Skin of body (tissue), 2 donors: Measurements from ENCODE around the gene CPZ. TPM values are rescaled to one million over a fixed set of nuclear protein-coding genes. Genes with fewer than 3 reads are reported as not detected.

ENCODE experiments used
- DNase-seq: peaks from one replicate; lab custom pipeline; 2025; lab: John Stamatoyannopoulos, UW
- total RNA-seq: library from RNA; depleted of rRNA; stranded (reverse); fragments of >200 nt; gene quantifications from one replicate; pipeline ENCODE4 v1.2.3, GENCODE V29; 2014

Gene CPZ
- total RNA-seq, 1 donor from 2014 or later: 14.1 TPM

DNA sequence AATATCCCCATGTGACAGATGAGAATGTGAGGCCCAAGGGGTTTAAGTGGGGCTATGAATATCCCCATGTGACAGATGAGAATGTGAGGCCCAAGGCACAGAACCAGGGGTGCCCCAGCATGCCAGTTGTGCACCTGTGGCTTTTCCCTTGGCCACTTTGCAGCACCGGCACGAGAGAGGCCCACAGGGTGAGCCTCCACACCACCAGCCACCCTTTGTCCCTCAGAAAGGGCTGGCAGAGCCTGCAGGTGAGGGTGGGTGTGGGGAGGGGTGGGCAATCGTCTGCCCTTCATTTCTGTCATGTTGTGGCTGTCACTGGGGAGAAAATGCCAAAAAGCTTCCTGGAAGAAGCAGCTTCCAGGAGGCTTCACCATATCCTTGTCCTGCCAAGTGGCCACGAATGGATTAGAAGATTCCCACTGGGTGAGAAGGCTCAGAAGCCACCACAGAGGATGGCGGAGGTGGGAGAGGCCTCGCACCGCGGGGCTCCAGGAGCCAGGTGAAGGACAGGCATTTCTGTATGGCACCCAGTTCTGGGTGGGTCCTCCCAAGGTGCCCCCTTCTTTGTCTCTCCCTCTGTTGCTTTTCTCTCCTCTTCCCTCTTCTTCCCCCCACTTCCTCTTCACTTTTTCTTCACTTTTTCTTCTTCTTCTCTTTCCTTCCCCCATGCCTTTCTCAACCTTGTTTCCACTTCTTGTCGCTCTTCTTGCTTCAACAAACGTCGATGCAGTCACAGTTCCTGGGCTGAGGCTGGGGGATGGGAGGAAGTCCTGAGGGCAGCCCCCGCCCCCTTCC, 12.8 kb upstream of the CPZ start:
- no peak for DNase-seq

GRCh38 chr4:8580321-8581093, 12.1 kb upstream of the CPZ start, which contains the start of gene GPR78:
GPR78 (plus strand) TSS chr4:8580392; CDS start chr4:8580983, 591 bp downstream.
- no peak for DNase-seq

- no peak for DNase-seq
Observed at GRCh38 chr4:8581094-8581861, 11.3 kb upstream of the CPZ start.

- no peak for DNase-seq
Observed at GRCh38 chr4:8582016-8582415, 10.5 kb upstream of the CPZ start.

DNA sequence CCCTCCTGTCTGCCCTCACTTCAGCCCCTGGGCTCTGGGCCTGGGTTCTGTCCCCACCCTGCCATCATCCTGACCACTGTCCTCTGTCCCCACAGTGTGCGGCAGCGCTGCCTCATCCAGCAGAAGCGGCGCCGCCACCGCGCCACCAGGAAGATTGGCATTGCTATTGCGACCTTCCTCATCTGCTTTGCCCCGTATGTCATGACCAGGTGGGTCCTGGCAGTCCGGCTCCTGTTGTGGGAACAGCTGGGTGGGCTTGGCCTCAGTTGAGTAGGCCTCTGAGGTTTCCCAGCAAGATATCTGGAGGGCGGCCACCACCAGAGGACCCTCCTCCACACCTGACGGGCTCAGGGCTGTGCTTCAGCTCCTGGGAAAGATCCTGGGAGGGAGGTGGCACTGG, 10.1 kb upstream of the CPZ start:
- DNase-seq: no peak

GRCh38 chr4:8582941-8583654, 9.5 kb upstream of the CPZ start:
- no peak for DNase-seq

GRCh38 chr4:8583655-8584025, 8.9 kb upstream of the CPZ start:
- no peak for DNase-seq

DNA sequence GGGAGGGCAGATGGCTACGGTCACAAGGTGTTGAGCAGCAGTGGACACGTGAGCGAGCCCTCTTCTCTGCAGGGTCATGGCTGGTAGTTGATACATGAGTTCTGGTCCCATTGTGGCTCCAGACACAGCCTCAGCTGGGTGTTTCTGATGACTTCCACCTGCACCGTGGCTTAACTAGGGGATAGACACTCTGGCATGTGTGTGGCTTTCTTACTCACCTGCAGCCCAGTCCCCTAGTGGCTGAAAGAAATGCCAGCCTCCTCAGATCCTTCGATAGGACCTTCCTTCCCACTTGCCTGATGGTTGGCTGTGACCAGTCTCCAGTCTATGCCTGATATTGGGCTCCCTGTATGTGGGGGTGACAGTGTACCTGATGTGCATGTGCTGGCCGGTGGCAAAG, 7.4 kb upstream of the CPZ start:
- DNase-seq: no peak

GRCh38 chr4:8585721-8586212, 6.8 kb upstream of the CPZ start:
- no peak for DNase-seq

GRCh38 chr4:8586246-8586645, 6.3 kb upstream of the CPZ start:
- DNase-seq: no peak

GRCh38 chr4:8586671-8587468, 5.7 kb upstream of the CPZ start:
- no peak for DNase-seq

DNA sequence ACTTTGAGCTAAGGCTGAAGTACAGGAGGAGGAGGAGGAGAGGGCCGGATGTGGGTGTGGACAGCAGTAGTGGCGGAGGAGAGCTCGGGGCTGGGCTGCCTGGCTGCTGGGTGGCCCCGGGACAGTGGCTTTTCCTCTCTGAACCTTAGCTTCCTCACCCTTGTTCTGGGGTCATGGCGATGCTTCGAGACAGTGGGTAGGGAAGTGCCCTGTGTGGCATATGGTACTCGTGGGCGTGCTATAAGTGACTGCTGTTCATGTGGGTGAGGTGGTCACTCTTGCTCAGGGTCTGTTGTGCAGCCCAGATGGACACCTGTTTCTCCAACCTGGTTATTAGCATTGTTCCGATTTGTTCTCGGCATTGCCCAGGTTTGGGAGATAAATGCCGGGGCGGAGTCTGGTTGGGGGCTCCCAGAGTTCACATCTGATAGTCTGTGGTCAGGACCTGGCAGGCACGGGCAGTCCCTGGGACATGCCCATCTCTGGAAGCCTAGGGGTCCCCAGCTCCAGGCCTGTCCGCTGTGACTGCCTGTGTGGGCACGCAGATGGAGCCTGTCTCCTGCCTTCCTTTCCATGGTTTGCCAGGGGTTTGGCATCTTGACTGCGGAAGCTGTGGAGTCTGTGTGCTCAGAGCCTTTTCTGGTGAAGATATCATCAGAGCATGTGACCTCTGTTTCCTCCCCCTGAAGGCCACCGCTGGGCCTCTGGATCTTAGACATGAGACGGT, 4.9 kb upstream of the CPZ start:
- DNase-seq: no peak

GRCh38 chr4:8588196-8588470, 4.4 kb upstream of the CPZ start:
- no peak for DNase-seq

DNA sequence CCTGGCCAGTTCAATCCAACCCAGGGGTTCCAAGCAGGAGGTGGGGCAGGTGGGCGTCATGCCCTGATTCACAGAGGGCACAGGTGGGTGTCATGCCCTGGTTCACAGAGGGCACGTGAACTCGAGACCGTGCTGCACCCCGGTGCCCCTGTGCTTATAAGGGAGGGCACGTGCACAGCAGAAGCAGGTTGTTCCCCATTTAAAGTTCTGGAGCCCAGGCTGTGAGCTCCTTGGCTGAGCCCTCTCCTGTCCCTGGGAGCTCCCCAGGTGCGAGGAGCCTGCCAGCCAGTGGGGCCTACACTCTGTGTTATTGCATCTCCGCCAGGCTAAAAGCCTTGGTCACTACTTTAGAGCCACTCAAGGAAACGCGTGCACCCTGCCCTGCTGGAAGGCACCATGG, 3.2 kb upstream of the CPZ start:
- DNase-seq: no peak

GRCh38 chr4:8589823-8590545, 2.6 kb upstream of the CPZ start:
- DNase-seq: peak; percentile 64

- no peak for DNase-seq
Observed at GRCh38 chr4:8590546-8590880, 2.1 kb upstream of the CPZ start.

DNA sequence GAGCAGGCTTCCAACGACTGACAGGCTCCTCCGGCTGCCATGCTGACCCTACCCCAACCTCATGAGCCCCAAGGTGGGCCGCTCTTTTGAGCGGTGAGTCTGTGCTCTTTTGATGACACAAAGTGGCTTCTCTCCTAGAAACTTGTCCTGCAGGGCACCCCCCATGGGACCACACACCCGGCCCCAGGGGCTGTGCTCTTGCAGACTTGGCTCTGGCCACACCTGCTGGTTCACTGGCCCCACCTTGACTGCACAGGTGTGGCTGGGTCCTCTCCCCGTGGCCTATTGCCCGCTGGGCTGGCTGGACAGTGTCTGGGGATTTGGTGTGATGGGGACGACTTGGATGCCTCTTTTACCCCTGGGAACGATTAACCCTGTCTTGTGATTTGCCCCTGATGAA, 1.5 kb upstream of the CPZ start:
- no peak for DNase-seq

DNA sequence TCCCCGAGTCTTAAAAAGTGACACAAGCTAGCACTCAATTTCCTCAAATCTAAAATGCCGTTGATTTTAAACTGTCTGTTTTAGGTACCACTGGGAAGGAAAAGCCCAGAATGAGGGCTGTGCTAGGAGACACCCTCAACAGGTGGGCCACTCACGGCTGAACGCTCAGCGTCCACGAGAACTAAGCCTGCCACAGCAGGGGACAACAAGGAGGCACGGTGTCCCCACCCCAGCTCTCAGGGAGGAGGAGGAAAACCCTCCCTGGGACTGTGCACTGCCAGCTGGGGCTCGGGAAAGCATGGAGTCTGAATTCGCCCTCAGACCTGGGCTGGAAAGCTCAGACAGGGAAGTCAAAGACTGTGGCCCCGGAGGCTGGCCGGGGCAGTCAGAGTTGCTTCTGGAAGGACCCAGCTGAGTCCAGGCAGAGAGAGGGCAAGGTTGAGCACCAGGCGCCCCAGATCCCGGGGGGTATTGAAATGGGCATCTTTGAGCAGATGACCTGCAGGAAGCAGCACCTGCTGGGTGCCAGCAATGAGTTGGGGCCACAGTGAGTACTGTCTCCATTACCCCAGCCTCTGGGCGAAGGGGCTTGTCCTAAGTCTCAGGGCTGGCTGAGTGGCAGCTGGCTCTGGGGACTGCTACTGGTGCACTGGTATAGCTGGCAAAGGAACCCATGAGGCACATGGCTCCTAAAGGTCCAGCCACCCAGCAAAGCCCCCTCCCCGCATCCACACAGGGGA, 769 bp upstream of the CPZ start:
- no peak for DNase-seq
